ENCODE results near the gene FAM83B.
"Not testable (repeated sequence)": the region's sequence is repeated elsewhere in the genome, so short reads cannot be mapped to it uniquely, and the experiment has no call there.

Gene FAM83B

GRCh38 chr6:54864272-54864671, 17.7 kb downstream of the FAM83B start:
- DNase-seq, result no peak

DNA sequence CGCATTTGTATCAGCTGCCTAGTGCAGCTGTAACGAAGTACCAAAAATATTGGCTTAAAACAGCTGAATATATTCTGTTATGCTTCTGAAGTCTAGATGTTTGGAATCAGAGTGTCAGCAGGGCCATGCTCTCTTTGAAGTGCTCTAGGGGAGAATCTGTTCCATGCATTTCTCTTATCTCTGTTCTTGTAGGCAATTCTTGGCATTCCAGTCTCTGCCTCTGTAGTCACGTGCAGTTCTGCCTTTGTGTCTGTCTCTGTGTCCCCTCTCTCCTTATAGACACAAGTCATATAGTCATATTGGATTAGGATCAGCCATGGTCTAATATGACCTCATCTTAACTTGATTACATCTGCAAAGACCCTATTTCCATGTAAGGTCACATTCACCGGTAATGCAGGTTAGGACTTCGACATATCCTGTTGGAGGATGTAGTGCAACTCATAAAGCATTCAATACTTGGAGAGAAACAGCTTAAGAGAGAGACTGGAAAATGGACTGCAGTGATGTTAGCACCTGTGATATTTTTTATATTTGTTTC, 18.6 kb downstream of the FAM83B start:
- DNase-seq, result no peak

DNA sequence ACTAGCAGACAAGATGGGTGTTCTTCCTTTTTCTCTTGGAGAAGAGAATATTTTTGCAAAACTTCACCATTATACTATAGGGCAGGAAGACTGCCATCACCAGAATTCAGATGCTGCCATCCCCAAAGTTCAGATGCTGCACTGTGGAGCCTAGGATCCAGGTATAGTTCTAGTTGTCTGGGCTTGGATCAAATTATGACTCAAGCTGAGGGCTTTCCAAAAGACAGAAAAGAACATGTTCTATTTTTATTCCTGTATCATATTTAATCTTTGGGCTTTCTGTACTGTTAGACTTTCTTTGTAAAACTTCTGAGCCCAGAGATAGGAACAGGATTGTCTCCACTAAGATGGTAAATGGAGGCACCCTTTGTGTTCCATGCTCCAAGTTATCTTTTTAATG, 22.0 kb downstream of the FAM83B start:
- no peak for DNase-seq

DNA sequence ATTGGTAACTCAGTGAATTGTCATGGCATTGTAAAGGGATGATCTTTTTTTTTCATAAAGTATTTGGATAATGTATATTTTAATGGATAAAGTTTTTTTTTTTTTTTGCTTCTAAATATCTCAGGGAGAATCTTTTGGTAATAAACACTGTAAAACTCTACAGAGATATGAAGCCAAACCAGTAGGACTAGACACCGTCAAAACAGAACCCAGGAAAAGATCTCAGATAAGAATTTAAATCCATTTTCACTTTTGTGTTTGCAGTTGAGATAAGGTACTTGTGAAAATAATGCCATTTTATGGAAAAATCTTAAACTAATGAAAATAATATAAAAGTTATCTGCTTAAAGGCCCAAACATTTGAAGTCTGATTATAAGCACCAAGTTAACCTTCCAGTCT, 27.0 kb downstream of the FAM83B start:
- DNase-seq, result no peak

DNA sequence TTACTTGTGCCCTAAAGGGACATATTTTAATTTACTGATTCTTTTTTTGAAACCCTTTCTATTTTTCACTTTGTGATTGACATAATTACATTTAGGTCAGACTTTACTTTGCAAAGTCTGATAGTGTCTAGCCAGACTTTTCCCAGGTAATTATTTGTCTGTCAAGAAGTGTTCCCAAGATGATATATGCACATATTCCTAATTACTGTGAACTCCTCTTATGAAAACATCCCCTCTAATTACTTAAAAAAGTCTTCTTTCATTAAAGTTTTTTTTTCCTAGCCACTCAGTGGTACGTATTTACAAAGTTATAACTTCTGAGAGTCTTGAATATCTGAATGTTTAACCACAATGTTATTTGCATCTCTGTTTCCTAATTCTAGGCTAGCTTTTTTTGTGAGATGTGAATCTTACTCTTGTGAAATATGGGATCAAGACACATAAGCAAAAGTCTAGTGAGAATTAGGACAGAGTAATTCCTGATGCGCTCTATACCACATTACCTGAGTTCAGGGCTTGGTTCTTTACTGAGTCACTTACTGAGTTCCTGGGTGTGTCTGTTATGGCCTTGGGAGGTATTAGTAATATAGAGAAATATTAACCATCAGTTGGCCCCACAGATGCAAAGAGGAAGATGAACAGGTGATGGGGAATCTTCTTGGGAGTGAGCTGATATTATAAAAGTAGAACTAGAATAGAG, 27.9 kb downstream of the FAM83B start:
- DNase-seq, result no peak

- no peak for DNase-seq
Observed at GRCh38 chr6:54875539-54875938, 29.0 kb downstream of the FAM83B start.

- no peak for DNase-seq
Observed at GRCh38 chr6:54876365-54876764, 29.8 kb downstream of the FAM83B start.

GRCh38 chr6:54876871-54877270, 30.3 kb downstream of the FAM83B start:
- DNase-seq, result no peak

GRCh38 chr6:54877713-54878317, 31.2 kb downstream of the FAM83B start:
- DNase-seq, result no peak

- DNase-seq, result no peak
Observed at GRCh38 chr6:54878718-54879117, 32.1 kb downstream of the FAM83B start.

DNA sequence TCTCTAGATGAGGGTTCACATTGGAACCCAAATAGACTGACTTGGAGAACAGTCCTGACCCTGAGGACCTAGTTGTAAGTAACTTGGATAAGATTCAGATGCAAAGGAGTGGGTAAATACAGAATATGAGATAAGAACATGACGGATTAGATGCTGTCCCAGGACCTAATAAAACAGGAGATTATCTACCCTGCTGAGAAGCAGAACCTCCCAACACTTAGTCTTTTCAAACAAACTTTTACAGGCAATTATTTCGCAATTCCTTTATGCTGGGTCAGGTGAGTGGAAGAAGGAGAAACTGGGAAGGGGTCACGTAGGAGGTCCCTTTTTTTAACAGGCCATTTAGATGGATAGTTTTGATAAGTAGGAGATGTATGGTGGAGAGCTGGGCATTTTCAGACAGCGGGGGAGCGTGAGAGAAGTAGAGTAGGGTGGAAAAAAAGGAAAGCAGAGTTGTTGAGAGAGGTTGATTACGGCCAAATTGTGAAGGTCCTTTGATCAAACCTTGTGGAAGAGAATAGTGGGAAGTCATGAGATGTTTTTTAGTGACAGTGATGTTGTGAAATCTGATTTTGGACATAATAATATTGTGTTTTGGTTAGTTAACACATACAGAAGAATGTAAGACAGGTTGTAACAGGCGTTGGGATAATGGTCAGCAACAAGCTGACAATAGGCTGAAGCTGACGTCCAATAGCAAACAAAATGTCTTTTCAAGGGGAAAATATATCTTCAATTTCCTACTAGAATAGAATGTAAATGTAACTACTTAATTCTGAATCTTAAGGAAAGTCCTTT, 32.8 kb downstream of the FAM83B start:
- no peak for DNase-seq

GRCh38 chr6:54881067-54881730, 34.6 kb downstream of the FAM83B start:
- no peak for DNase-seq

GRCh38 chr6:54881891-54882290, 35.3 kb downstream of the FAM83B start:
- not testable (repeated sequence) for DNase-seq

GRCh38 chr6:54886932-54887584, 40.5 kb downstream of the FAM83B start:
- no peak for DNase-seq

DNA sequence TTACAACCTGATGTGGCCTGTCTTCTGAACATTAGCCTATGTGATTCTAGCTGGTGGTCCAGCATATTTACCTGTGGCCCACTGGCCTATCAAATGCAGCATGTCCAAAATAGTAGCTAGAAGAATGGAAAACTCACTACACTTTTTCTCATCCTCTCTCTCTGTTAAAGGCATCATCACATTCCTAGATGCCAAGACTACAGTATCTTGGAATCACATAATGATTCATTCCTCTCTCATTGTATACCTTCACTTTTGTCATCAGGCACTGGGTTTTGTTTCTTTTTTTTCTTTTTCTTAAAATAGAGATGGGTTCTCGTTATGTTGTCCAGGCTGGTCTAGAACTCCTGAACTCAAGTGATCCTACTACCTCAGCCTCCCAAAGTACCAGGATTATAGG, 45.0 kb downstream of the FAM83B start:
- DNase-seq, result no peak

DNA sequence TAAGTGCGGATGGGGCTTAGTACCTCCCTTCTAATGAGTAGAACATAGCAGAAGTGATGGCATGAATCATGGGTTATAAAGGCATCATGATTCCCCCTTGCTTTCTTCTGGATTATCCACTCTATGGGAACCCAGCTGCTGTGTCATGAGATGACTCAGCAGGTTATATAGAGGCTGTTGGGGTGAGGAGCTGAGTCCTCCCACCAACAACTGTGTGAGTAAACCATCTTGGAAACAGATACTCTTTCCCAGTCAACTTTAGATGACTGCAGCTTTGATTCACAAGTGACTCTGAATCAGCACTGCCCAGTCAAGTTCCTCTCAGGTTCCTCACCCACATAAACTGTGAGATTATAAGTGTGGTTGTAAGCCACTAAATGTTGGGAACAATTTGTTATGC, 46.3 kb downstream of the FAM83B start:
- DNase-seq, result no peak

- no peak for DNase-seq
Observed at GRCh38 chr6:54893818-54894217, 47.2 kb downstream of the FAM83B start.

- no peak for DNase-seq
Observed at GRCh38 chr6:54896302-54896701, 49.7 kb downstream of the FAM83B start.

DNA sequence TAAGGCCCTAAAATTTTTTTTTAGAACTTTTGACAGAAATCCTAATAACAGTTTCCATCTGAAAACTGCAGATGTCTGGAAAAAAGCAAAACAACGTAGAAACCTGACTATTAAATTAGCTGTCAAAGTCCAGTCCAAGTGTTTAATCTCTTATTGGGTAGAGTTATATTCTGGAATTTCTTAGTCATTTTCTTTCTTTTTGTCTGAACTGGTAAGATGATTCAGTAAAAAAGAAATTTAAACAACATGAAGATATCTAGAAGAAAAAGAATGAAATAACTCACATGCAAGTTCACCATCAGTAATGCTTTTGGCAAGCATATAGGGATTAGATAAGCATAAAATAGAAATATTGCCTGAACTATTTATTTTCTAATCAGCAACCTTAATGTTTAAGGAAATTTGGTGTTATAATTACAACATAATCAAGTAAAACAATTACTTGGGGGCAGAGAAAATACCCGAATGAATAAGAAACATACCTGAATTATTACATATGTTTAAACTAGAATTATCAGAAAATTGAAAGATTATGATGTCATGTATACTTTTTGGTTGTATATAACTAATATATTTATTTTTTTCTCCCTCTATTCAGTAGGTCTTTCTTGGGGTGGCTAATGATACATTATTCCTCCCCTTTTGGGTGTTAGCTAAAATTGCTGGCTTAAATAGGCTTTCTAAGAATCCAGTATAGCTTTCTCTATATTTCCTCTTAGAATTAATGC, 51.1 kb downstream of the FAM83B start:
- no peak for DNase-seq

GRCh38 chr6:54898767-54899166, 52.2 kb downstream of the FAM83B start:
- no peak for DNase-seq

DNA sequence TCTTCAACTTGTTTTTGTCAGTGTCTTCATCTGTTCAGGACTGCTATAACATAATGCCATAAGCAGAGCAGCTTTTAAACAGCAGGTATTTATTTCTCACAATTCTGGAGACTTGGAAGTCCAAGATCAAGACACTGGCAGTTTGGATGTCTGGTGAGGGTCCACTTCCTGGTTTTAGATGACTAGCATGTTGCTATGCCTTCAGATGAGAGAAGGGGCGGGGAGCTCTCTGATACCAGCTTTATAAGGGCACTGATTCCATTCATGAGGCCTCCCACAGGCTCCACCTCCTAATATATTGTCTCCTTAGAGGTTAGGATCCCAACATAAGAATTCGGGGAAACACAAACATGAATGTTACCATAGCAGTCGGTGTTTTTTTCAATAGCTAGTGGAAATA, 52.9 kb downstream of the FAM83B start:
- no peak for DNase-seq

DNA sequence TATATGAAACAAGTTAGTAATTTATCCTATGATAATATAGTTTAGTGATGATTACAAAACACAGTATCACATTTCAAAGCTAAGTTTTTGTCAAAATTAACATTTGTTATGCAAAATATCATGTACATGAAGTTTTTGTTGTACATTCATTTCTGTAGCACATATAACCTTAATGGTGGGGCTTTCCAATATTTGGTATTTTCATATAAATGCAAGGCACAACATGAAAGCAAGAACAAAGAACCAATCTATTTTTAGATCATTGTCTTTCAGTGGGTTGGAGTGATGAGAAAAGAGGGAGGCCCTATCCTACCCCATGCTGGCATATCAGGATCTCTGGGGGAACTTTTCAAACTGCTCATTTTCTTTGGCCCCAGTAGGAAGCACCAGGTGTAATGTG, 53.4 kb downstream of the FAM83B start:
- DNase-seq, result no peak
